GM19238 (cell line): ENCODE data around the gene AGPS.
"Not testable (repeated sequence)": the region's sequence is repeated elsewhere in the genome, so short reads cannot be mapped to it uniquely, and the experiment has no call there.

Source experiments
- DNase-seq: peaks from one replicate; pipeline ENCODE4 v3.0.0; 2011; ENCODE audit warnings: low spot score; ENCODE audit not compliant: insufficient read length

AGPS gene

GRCh38 chr2:177419274-177419673 lies 26.7 kb downstream of the AGPS start:
- DNase-seq: no peak

GRCh38 chr2:177422271-177422670 lies 29.7 kb downstream of the AGPS start:
- no peak for DNase-seq

- DNase-seq: not testable (repeated sequence)
Observed at GRCh38 chr2:177424120-177424519, 31.5 kb downstream of the AGPS start.

- not testable (repeated sequence) for DNase-seq
Observed at GRCh38 chr2:177424620-177425019, 32.0 kb downstream of the AGPS start.

- no peak for DNase-seq
Observed at GRCh38 chr2:177427316-177427715, 34.7 kb downstream of the AGPS start.

- DNase-seq: not testable (repeated sequence)
Observed at GRCh38 chr2:177427936-177428335, 35.4 kb downstream of the AGPS start.

GRCh38 chr2:177429688-177430325 lies 37.2 kb downstream of the AGPS start:
- DNase-seq: no peak

- DNase-seq: no peak
Observed at GRCh38 chr2:177430411-177430810, 37.8 kb downstream of the AGPS start.

GRCh38 chr2:177431111-177431725 lies 38.6 kb downstream of the AGPS start:
- DNase-seq: not testable (repeated sequence)

GRCh38 chr2:177432703-177433102 lies 40.1 kb downstream of the AGPS start:
- DNase-seq: no peak

- DNase-seq: no peak
Observed at GRCh38 chr2:177433402-177433801, 40.8 kb downstream of the AGPS start.

- DNase-seq: no peak
Observed at GRCh38 chr2:177434475-177434874, 41.9 kb downstream of the AGPS start.

- no peak for DNase-seq
Observed at GRCh38 chr2:177445200-177445599, 52.6 kb downstream of the AGPS start.

GRCh38 chr2:177448031-177448430 lies 55.5 kb downstream of the AGPS start:
- no peak for DNase-seq

- no peak for DNase-seq
Observed at GRCh38 chr2:177449159-177449558, 56.6 kb downstream of the AGPS start.

- no peak for DNase-seq
Observed at GRCh38 chr2:177455187-177455586, 62.6 kb downstream of the AGPS start.

GRCh38 chr2:177459756-177460155 lies 67.2 kb downstream of the AGPS start:
- DNase-seq: not testable (repeated sequence)

GRCh38 chr2:177460973-177461585 lies 68.5 kb downstream of the AGPS start:
- no peak for DNase-seq

GRCh38 chr2:177464549-177464948 lies 72.0 kb downstream of the AGPS start:
- DNase-seq: no peak

- no peak for DNase-seq
Observed at GRCh38 chr2:177465400-177466138, 73.0 kb downstream of the AGPS start.

- no peak for DNase-seq
Observed at GRCh38 chr2:177466337-177467195, 74.0 kb downstream of the AGPS start.
